ENCODE measurements around the gene WNT11. TPM values are rescaled to one million over a fixed set of nuclear protein-coding genes. Genes with fewer than 3 reads are reported as not detected.

WNT11 gene
- total RNA-seq, 1 experiment from 2014 or later, result not detected

GRCh38 chr11:76161261-76161961 is 44.9 kb downstream of the WNT11 start:
- H3K36me3 Mint-ChIP-seq (ENCODE audit: insufficient read depth, unreplicated experiment), result no peaks in the 10 kb centered on the region

DNA sequence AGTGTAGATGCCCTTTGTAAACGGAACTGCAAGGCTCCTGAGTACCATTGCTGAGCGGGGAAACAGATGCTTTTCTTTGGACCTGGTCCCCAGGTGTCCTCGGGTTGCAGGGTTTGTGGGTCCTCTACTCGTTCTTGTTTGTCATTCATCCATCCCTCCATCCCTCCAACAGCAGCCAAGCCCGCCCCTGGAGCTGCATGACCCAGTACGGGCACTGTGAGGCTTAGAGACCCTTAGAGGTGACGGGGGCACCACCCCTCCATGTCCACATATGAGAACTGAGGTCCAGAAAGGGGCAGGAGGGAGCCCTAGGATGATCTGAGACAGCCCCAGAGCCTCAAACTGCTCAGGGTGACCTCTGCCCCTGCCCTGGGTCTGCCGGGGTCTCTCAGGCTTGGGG is 45.4 kb downstream of the WNT11 start:
- no peak overlapping the region for H3K27ac Mint-ChIP-seq (ENCODE audit: unreplicated experiment)
- TF ChIP-seq, protein P1, sequence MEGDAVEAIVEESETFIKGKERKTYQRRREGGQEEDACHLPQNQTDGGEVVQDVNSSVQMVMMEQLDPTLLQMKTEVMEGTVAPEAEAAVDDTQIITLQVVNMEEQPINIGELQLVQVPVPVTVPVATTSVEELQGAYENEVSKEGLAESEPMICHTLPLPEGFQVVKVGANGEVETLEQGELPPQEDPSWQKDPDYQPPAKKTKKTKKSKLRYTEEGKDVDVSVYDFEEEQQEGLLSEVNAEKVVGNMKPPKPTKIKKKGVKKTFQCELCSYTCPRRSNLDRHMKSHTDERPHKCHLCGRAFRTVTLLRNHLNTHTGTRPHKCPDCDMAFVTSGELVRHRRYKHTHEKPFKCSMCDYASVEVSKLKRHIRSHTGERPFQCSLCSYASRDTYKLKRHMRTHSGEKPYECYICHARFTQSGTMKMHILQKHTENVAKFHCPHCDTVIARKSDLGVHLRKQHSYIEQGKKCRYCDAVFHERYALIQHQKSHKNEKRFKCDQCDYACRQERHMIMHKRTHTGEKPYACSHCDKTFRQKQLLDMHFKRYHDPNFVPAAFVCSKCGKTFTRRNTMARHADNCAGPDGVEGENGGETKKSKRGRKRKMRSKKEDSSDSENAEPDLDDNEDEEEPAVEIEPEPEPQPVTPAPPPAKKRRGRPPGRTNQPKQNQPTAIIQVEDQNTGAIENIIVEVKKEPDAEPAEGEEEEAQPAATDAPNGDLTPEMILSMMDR (IDR thresholded peaks at IDR 0.05; ENCODE audit: unreplicated experiment), result no peak
- no peaks in the 10 kb centered on the region for H3K9me3 Mint-ChIP-seq (ENCODE audit: low read depth, unreplicated experiment)
- intact Hi-C loops (cut with micrococcal nuclease; ENCODE audit: unreplicated experiment), result no loop called here
- no peaks in the 10 kb centered on the region for H3K36me3 Mint-ChIP-seq (ENCODE audit: insufficient read depth, unreplicated experiment)
- CTCF ChIA-PET, result interaction anchor here (0.6 kb wide), 1 partner anchor 1010 kb away, joined by 4 read pairs; no protein-coding TSS in a partner anchor
- H3K4me3 Mint-ChIP-seq (ENCODE audit: low read depth, unreplicated experiment), result no peak overlapping the region
- H3K27me3 Mint-ChIP-seq (ENCODE audit: unreplicated experiment), result peaks cover 73% of the 10 kb centered on the region
- DNase-seq, result no peak
- no peaks in the 10 kb centered on the region for H3K4me1 Mint-ChIP-seq (ENCODE audit: low read depth, unreplicated experiment)
- BruUV-seq (replicated peaks), result no TSS peak

More at GRCh38 chr11:76161261-76161961, 44.9 kb downstream of the WNT11 start:
- H3K4me1 Mint-ChIP-seq (ENCODE audit: low read depth, unreplicated experiment), result no peaks in the 10 kb centered on the region
- no peak overlapping the region for H3K4me3 Mint-ChIP-seq (ENCODE audit: low read depth, unreplicated experiment)
- peaks cover 71% of the 10 kb centered on the region for H3K27me3 Mint-ChIP-seq (ENCODE audit: unreplicated experiment)
- TF ChIP-seq, protein P1 (IDR thresholded peaks at IDR 0.05; ENCODE audit: unreplicated experiment), result no peak
- BruUV-seq (replicated peaks), result no TSS peak
- DNase-seq, result no peak
- no peak overlapping the region for H3K27ac Mint-ChIP-seq (ENCODE audit: unreplicated experiment)
- CTCF ChIA-PET, result interaction anchor here (0.6 kb wide), 1 partner anchor 1010 kb away, joined by 4 read pairs; no protein-coding TSS in a partner anchor
- intact Hi-C loops (cut with micrococcal nuclease; ENCODE audit: unreplicated experiment), result no loop called here
- H3K9me3 Mint-ChIP-seq (ENCODE audit: low read depth, unreplicated experiment), result no peaks in the 10 kb centered on the region

GRCh38 chr11:76159983-76160661 is 46.2 kb downstream of the WNT11 start:
- TF ChIP-seq, protein P1 (IDR thresholded peaks at IDR 0.05; ENCODE audit: unreplicated experiment), result no peak
- Mint-ChIP-seq H3K36me3 (ENCODE audit: insufficient read depth, unreplicated experiment) (no peaks in the 10 kb centered on the region), H3K4me3 (ENCODE audit: low read depth, unreplicated experiment) (no peak overlapping the region), H3K27me3 (ENCODE audit: unreplicated experiment) (peaks cover 69% of the 10 kb centered on the region), H3K4me1 (ENCODE audit: low read depth, unreplicated experiment) (no peaks in the 10 kb centered on the region), H3K9me3 (ENCODE audit: low read depth, unreplicated experiment) (no peaks in the 10 kb centered on the region), H3K27ac (ENCODE audit: unreplicated experiment) (no peak overlapping the region)
- no TSS peak for BruUV-seq (replicated peaks)
- no peak for DNase-seq
- CTCF ChIA-PET, result no interaction called here
- intact Hi-C loops (cut with micrococcal nuclease; ENCODE audit: unreplicated experiment), result no loop called here

- TF ChIP-seq, protein P1 (IDR thresholded peaks at IDR 0.05; ENCODE audit: unreplicated experiment), result no peak
- no peaks in the 10 kb centered on the region for H3K4me1 Mint-ChIP-seq (ENCODE audit: low read depth, unreplicated experiment)
- intact Hi-C loops (cut with micrococcal nuclease; ENCODE audit: unreplicated experiment), result no loop called here
- no peak overlapping the region for H3K4me3 Mint-ChIP-seq (ENCODE audit: low read depth, unreplicated experiment)
- no peaks in the 10 kb centered on the region for H3K9me3 Mint-ChIP-seq (ENCODE audit: low read depth, unreplicated experiment)
- H3K27me3 Mint-ChIP-seq (ENCODE audit: unreplicated experiment), result peaks cover 62% of the 10 kb centered on the region
- BruUV-seq (replicated peaks), result no TSS peak
- no peak for DNase-seq
- no peaks in the 10 kb centered on the region for H3K36me3 Mint-ChIP-seq (ENCODE audit: insufficient read depth, unreplicated experiment)
- no peak overlapping the region for H3K27ac Mint-ChIP-seq (ENCODE audit: unreplicated experiment)
- CTCF ChIA-PET, result no interaction called here
Measured at GRCh38 chr11:76159303-76159937, 46.9 kb downstream of the WNT11 start.

All from Calu3 (cell line).